Stimulated activated naive CD4-positive, alpha-beta T cell treated with Interleukin-2 at 50 U/mL for 16 hours (primary cell): ENCODE data around the gene CST3.
"Not testable (repeated sequence)": the region's sequence is repeated elsewhere in the genome, so short reads cannot be mapped to it uniquely, and the experiment has no call there.

ENCODE experiments used
- DNase-seq: peaks from one replicate; lab custom pipeline; 2025; lab: John Stamatoyannopoulos, UW

Gene CST3

DNA sequence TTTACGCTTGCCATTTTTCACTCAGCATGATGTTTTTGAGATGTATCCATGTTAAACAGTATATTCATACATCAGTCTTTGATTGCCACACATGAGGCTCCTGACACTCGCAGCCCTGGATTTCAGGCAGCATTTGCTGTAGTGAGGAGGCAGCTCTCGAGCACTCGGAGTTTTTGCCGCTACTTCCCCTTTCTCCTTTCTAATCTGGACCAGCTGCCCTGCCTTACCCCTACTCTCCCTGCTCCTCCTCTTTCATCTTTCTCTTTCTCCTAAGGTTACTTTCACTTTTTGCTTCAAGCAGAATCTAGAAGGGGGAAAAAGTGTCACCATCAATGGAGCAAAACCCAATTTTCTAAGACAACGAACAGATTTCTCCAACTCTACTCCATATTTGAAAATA is 5.9 kb upstream of the CST3 start:
- DNase-seq, result no peak

DNA sequence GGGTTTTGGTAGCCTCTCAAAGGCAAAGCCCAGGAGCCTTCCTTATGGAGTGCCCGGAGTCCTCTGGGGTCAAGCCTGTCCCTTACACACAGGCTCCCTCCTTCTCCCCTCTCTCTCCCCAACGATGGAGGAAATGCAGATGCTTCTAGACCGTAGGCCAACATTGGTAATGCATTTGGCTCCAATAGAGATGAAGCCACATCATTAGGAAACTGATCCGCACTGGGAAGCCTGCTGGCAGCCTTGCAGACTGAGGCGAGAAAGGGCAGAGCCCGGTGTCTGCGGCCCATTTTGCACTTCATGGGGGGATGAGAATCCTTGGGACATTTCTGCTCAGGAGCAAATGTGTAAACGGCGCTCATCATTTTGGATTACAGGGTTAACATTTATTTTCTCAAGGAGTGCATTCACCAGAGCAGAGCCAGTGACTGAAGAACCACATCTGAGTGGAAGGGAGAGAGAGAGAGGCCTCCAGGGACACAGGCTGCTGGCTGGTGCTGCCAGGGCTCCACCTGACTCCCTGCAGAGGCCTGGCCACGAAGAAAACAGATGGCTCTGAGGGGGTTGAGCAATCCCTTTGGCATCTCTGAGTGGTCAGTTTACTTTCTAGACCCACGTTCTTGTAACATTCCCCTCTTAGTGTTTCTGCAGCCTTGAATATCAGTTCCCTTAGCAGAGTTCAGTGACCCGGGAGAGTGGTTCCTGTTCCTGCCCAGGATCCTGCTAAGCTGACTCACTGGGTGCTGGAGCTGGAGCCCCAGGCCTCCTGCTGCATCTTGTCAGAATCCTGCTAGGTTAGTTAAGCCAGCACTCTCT is 4.4 kb upstream of the CST3 start:
- DNase-seq, result no peak

DNA sequence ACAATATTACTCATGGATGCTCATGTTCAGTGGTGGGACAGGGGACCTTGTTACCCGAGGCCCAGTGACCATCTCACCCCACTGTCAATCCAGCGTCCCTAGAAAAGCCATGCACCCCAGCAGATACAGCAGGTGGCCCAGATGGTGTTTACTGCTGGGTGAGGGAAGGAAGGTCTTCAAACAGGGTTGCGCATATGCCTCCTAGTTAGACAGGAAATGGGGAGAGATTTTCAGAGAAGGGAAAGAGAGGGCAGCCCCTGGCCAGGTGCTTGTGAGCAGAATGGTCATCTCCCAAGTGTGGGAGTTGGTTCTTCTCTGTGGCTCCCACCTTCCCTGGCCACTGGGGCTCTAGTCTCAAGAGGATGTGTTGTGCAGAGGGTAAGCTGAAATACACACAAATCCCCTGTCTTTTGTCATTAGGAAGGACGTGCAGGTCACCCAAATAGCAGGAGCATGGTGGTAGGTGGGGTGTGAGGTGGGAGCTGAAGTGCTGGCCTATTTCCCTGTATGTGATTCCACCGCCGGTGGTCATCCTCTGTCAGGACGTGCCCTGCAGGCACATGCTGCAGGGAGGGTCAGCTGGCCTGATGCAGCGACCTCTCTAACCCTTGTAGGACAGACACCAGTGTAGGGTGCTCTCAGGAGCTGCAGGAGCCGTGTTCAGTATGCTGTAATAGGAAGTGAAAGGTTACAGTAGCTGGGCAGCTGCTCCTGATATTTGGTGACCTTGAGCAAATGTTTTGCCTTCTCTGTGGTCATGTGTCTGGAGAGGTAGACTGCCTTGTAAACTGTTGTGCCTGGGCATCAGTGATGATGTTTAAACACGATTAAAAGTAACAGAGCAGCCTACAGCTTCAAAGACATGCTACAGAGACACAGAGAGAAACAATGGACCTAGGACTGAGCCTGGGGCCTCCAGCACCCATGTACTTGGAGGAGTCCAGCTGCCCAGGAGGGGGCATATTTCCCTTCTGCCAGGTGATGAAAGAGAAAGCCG is 3.2 kb upstream of the CST3 start:
- no peak for DNase-seq

DNA sequence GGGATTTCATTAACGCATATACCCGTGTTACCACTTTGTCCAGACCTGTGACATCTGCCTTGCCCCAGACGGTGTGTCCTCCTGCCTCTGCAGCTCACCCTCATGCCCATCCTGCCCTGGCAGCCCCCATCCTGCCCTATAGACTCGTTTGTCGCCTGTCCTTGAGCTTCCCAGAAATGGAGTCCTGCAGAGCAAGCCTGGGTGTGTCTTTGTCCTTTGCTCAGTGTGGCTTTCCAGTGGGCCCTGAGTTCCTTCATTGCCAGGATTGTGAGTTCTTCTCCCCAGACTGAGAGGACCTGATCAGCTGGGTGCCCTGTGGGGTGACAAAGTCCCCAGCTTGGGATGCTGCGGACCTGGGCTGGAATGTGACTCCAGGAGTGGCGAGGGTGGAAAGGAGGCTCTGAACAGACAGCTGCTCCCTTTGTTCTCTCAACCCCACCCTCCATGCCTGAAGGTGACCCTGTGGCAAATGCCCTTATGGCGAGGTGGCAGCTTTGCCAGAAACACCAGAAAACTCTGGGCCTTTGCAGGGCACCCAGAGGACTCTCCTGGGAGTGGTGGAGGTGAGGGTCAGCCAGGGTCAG is 2.4 kb upstream of the CST3 start:
- no peak for DNase-seq

DNA sequence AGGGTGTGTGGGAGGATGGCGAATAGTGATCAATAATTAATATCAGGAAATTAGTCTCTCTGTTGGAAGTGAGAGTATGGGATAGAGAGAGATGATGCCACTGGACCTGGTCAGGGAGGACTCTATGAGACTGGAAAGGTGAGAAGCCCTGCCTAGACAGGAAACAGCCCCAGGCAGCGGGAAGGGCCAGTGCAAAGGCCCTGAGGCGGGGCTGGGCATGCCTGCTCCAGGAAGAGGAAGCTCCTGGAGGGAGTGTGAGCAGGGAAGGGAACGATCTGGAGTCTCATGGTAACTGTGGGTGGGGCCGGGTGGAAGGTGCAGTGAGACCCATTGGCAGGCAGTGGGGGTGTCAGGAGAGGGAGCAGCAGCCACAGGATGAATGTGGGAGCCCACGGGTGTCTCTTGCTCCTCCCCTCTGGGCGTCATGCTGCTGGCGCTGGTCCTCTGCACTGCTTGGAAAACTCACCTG is 1.8 kb upstream of the CST3 start:
- DNase-seq, result no peak

DNA sequence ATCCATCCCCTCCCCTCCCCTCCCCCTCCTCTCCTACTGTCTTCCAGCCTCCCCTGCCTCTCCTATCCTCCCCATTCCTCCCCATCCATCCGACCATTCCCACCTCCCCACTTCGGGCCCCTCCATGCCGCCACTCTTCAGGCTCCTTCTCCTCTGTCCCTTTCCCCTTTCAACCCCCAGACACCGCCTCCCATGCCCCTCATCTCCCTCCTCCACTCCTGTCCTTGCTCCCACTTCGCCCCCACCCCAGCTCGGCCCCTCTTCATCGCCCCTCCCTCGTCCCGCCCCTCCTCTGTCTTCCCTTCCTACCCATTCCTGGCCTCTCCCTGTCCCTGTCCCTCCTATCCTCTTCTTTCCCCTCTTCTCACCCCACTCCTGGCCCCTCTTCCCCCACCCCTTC is 554 bp upstream of the CST3 start:
- no peak for DNase-seq

DNA sequence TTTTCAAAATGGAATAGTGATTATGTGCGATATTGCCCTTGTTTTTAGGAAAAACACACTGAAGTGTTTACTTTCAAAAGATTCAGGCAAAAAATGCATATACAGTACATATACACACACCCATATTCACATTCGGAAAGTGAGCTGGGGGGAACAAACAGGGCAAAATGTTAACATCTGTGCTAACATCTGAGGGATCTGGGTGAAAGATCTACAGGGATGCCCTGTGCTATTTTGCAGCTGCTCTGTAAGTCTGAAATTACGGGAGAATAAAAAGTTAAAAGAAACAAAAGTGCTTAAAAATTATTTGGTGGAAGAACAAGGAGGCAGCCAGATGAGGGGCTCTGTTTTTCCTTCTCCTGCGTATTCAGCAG is 860 bp downstream of the CST3 start:
- DNase-seq, result no peak

DNA sequence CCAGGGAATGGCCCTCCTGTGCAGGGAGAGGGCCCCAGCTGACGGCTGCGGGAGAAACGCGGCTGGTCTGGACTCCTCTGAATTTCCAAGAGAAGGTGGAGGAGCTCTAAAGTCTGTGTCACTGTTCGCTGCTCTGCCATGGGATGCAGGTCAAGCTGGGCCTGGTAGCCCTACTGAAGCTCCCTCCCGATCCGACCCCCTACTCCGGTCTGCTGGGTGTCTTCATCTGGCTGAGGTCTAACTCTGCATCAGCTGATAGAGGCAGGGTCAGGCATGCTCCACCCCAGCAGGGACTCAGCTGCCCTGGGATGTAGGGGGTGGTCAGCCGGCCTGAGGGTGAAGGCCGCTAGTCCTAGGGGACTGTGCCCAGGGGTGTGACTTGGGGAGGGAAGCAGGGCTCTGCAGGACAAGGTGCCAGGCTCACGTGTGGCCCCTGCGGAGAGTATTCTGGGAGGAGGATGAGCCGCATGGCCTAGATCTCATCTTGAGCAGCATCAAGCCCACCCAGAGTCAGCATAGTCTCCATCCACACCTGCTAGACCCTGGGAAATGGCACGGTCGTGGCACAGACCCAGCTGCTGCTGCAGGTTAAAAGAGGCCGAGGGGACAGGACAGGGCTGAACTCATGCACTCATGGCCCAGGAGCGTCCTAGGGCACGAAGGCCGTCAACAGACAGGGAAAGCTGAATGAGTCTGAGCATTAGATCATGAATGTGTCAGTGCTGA is 1.4 kb downstream of the CST3 start:
- no peak for DNase-seq

DNA sequence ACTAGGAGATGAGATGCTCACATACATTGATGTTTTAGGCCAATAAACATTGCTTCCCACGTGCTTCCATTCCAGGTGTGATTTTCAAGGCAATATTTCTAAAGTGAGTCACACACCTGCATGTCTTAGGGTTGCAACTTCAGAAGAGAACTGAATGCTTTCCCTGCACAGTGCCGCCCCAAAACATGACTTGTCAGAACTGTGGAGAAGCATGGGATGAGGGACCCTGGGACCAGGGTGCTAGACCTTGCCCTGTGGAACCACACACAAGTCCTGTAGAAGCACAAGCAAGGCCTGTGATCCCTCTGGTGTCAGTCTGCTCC is 2.0 kb downstream of the CST3 start:
- not testable (repeated sequence) for DNase-seq

DNA sequence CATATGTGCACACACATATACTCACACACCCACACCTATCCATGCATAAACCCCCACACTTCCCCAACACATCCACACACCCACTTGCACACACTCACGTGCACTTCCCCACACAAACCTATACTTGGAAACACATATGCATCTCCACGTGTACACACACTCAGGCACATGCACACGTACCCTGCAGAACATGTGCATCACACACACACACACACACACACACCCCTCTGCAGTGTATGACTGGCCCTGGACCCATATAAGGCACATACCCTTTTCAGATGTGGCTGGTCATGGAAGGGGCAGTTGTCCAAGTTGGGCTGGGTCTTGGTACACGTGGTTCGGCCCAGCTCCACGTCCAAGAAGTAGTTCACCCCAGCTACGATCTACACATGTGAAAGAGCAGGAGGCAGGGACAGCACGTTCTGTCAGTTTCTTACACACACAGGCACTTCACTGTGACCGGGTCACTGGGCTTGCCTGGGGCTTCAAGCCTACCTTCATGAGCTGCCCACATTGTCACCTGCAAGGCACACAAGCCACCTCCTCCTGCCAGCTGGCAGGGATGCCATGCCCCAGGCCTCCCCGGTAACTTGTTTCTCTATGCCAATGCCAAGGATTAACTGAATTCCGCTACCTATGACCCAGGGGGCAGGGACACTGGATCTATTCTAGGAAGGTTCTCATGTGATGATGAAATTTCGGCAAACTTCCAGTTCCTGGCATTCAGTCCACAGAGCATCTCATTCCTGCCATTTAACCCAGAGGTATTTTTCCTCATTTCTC is 2.6 kb downstream of the CST3 start:
- DNase-seq, result no peak

DNA sequence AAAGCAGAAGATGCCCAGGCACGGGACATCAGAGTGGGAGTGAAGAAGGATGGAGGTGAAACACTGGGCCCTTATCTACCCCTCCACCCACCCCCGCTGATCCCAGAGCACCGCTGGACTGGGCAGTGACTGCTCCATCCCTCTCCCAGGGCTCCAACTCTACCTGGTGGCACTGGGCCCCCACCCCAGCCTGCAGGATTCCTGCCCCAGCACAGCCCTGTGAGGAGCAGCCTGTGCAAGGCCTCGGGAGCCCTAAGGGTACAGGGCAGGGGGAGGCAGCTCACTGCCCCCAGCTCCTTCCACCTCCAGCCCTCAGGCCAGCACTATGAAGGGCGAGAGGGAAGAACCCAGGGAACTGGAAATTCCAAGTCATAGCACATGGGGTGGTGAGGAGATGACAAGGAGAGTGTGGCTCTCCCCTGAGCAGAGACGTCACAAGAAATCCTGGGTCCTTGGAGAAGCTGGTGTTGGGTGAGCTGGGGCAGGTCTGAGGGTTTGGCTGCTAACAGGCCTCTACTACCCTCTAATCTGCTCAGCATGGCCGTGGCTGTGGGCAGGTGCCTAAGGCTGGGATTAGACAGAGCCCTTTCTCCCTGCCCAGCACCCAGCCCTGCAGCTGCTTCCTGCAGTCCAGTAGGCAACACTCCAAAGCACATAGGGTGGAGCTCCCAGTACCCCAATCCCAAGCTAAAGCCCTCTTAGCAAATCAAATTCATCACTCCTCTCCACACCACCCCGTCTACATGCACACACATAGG is 3.5 kb downstream of the CST3 start:
- DNase-seq, result no peak

DNA sequence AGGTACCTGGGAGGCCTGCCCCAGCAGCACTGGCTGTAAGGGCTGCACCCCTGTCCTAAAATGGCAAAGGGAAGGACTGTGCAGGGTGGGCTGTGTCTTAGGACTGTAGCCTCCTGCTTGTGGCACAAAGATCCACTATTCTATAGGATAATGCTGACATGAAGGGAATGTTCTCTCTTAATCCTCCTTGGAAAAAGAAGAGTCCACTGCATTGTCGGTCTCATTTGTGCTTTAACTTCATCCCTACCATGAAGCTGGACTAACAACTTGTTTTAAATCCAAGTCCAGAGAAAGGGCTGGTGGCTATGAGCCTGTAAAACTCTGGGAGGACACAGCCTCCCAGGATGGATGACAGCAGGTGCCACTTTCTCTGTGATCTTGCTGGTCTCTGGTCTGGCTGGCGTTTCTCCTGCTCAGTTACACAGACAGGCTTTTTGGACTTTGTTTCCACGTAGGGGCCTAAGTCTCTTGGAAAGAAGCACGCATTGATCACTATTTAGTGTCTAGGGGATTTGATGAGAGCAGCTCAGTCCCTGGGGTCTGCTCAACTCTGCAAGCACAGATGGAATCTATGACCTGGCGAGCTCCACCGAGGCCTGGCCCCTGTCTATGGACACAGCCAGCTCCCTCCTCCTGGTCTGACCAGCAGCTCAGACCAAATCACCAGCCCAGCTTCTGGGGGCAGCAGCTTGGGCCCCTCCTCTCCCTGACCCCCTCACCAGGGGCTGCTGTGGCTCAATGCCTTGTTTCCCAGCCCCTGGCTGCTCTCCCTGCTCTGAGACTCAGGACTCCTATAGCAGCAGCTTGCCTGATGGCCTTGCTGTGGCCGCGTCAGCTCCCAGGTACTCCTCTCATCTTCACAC is 4.8 kb downstream of the CST3 start:
- no peak for DNase-seq

DNA sequence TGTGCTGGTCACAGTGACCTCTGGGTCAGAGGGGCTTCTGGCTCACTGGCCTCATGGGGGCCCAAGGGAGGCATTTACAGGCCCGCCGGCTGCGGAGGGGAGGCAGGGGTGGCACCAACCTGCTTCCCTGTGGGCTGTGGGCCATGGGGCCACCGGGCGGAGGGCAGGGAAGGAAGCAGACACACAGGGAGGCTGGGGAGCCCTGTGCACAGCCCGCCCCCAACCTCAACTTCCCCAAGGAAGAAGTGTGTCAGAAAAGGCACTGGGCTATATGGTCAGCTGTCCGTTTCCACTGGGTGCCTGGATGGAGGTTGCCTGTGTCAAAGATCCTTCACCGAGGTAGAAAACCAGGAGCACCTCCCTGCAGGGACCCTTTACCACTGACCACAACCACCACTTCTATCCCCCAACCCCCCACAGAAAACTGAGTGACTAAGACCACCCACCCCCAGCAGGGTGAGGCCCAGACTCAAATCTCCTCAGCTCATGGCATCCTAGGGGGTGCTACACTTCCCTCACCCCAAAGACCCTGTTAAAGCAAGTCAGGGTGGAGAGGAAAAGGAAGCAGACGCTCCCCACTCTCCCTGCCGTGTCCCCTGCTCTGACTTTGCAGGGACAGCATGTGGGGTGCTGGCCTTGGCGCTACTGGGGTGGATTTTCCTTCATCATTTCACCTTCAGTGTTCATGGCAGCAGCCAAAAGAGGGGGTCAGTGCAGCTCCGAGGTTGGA is 5.6 kb downstream of the CST3 start:
- no peak for DNase-seq

DNA sequence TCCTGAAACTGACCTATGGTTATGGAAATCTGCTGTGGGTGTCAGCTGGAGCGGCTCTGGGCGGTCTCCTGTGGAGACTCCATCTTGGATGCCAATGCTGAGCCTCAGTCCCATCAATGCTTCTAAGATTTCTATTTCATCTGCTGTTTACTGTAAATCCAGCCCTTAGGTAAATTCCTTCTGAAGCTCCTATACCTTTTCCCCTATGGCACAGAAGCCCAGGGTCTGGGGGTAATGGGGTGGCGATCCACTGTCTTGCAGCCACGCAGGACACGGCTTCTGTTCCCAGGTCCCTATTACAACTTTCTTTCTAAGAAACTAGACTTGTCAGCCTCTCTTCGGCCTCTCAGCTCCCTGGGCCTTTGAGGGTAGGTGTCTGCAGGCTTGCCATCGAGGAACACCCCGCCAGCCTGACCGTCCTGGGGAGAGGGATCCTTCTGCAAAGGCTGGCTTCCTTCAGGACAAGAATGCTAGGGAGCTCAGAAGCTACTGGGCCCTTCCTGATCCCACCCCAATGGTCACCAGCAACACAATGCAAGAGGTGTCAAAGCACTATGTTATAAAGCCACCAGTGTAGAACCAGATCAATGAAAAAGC is 6.4 kb downstream of the CST3 start:
- DNase-seq, result no peak

DNA sequence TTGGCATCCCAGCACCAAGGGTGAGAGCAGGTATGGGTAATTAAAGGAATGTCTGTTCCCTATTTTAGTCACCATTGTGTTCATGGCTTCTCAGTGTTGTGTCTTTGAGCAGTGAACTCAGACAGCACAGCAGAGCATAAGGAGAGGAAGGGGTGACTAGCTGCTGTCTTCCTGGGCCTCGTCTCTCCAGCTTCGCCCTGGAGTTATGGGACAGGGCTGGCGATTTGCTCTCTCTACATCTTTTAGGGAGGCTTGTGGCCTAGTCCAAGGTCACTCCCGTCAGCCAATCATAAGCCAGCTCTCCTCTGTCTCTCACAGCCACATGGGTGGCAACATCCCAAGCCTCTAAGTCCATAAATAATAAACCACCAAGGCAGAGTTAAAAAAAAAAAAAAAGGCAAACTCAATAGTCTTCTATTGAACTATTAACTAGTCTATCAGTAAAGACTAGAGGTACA is 7.3 kb downstream of the CST3 start:
- no peak for DNase-seq

DNA sequence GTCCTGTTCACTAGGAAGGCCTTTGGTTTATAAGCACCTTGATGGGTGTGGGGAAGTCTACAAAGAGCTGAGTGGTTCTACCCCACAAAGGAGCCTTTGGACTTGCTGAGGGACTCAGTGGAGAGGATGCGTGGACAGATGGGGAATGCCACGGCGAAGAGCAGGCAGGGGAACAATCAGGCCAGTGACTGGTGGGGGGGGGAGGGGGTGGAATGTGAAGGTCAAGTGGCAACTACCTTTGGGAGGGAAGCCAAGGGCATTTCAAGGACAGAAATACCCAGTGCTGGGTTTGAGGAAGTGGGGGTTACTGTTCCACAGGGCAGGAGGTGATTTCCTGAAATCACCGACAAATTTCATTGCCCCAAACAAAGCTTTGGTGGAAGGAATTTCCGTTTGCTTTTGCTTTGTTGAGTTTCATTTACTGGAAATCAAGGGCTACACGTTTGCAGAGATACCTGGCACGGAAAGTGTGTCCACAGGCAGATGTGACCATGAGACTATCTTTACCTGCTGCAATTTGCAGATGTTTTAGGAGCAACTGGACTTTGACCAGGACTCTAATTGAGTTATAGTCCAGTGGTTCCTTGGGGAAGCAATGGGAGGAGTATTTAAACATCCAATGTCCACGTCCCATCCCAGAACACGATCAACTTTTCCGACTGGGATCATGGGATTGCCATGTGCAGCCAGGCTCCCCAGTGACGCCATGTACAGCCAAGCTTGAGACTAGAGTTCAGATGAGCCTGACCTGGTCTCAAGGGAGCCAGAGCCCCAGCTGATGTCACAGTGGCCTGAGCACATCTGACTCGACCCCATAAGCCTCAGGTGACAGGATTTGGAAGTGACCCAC is 8.0 kb downstream of the CST3 start:
- no peak for DNase-seq

DNA sequence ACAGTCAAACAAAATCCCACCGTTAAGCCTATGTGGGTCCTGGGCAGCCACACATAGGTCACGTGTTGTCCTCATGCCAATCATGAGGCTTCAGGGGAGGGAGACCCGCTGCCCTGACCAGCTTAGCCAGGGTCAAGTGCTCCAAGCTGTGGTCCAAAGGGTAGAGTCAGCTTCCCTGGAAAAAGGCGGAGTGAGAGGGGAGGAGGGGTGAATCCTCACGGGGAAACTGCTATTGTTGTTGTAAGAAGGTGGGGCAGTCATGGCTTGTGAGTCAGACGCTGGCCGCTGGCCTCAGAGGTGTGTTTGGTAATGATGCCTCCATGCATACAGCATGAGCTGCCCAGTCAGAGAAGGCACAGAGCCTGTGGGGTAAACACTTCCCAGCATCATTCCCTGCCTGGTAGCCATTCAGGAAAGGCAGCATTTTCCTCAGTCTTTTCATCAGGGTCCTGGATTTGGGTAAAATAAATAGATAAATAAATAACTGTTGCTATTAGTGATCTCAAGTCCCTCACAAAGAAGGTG is 8.7 kb downstream of the CST3 start:
- DNase-seq, result no peak
